ENCODE results near the gene F5. TPM values are rescaled to one million over a fixed set of nuclear protein-coding genes. Genes with fewer than 3 reads are reported as not detected.

Gene F5
- total and polyA plus RNA-seq, 2 of the 13 experiments (the other 11 are each of a cell fraction or from before 2014, with no cell fraction given) = 38.3 to 64.0 TPM

GRCh38 chr1:169584483-169585144, 1.7 kb downstream of the F5 start (continued):
- TF ChIP-seq ZNF275 (CRISPR knock-in tag; IDR thresholded peaks at IDR 0.05; ENCODE audit: borderline replicate concordance) (no peak), ZNF317 (CRISPR knock-in tag; IDR thresholded peaks at IDR 0.05) (0 out of 2 replicates have a peak, but pooled peaks have one; percentile 35), RBFOX2 (IDR thresholded peaks at IDR 0.05; ENCODE audit: low read depth, low read length) (peak; percentile 45), FOSL2 (CRISPR knock-in tag; IDR thresholded peaks at IDR 0.05) (peak; percentile 81), ATRX (CRISPR knock-in tag; IDR thresholded peaks at IDR 0.05; ENCODE audit: borderline replicate concordance) (no peak), FOXJ3 (CRISPR knock-in tag; IDR thresholded peaks at IDR 0.05; ENCODE audit: borderline replicate concordance) (peak; percentile 26; the same call in 1 of the 2 replicates), KDM5B (CRISPR knock-in tag; IDR thresholded peaks at IDR 0.05; ENCODE audit: borderline replicate concordance) (no peak), IRF2 (CRISPR knock-in tag; IDR thresholded peaks at IDR 0.05) (0 out of 2 replicates have a peak, but pooled peaks have one; percentile 56), HMGXB4 (CRISPR knock-in tag; IDR thresholded peaks at IDR 0.05; ENCODE audit: borderline replicate concordance in 1 of 2, low read depth in 1 of 2) (peak; percentile 45; a peak in 3 of 4 replicates), RXRB (CRISPR knock-in tag; IDR thresholded peaks at IDR 0.05; ENCODE audit: borderline replicate concordance) (peak; percentile 69; the same call in 1 of the 2 replicates), ATF4 (CRISPR knock-in tag; IDR thresholded peaks at IDR 0.05) (no peak), ZNF652 (CRISPR knock-in tag; IDR thresholded peaks at IDR 0.05; ENCODE audit: borderline replicate concordance, low read depth) (peak; percentile 40; the same call in 1 of the 2 replicates), ZNF547 (CRISPR knock-in tag; IDR thresholded peaks at IDR 0.05) (no peak), SIX1 (CRISPR knock-in tag; IDR thresholded peaks at IDR 0.05; ENCODE audit: borderline replicate concordance) (0 out of 2 replicates have a peak, but pooled peaks have one; percentile 11), ZNF724P (CRISPR knock-in tag; IDR thresholded peaks at IDR 0.05; ENCODE audit: borderline replicate concordance) (no peak), SRSF9 (IDR thresholded peaks at IDR 0.05; ENCODE audit: borderline replicate concordance, insufficient read depth, low read depth, low read length, poor library complexity, severe bottlenecking) (no peak), AHDC1 (CRISPR knock-in tag; IDR thresholded peaks at IDR 0.05; ENCODE audit: borderline replicate concordance) (0 out of 2 replicates have a peak, but pooled peaks have one; percentile 39), AHR (CRISPR knock-in tag; IDR thresholded peaks at IDR 0.05) (no peak)

Data from HepG2 (cell line).